Spleen (tissue), 7 donors: Measurements from ENCODE around the gene BAK1.

Experiments
- CTCF ChIP-seq, 11 experiments: fragments of 200-600 bp in 7 of 11; fragments of 450-650 bp in 4 of 11; sonication (generic) in 4 of 11; IDR thresholded peaks in 8 of 11; conservative IDR thresholded peaks in 3 of 11; 1 replicate in 7 of 11; 2 replicates in 4 of 11; pipeline versions ENCODE4 v1.4.0 to v1.8.0; 2016 to 2021; ENCODE audit warnings: antibody characterized with exemption in 11 of 11, inconsistent platforms in 4 of 11, mild to moderate bottlenecking in 1 of 11
- POLR2A ChIP-seq, 3 donors: fragments of 450-650 bp; IDR thresholded peaks; one replicate each; pipeline ENCODE4 v1.5.1; 2017; ENCODE audit warnings: antibody characterized with exemption in 3 of 3, mild to moderate bottlenecking in 1 of 3
- POLR2AphosphoS5 ChIP-seq, 3 donors: sonication (generic); formaldehyde crosslinking; IDR thresholded peaks; one replicate each; pipeline ENCODE4 v1.5.1; 2017; ENCODE audit warnings: antibody characterized with exemption in 3 of 3
- donor health status: DM: no; HTN: no; CAD: no; lungs with moderate emphysema.
- donor health status: DM: no; HTN: no; CAD: no.
- donor health status: DM: no; HTN: no; CAD: no.

- TF ChIP-seq CTCF (IDR thresholded peaks at IDR 0.05 in 8 of 11, conservative IDR thresholded peaks at IDR 0.05 in 3 of 11) (no peak), POLR2AphosphoS5 (IDR thresholded peaks at IDR 0.05) (no peak), POLR2A (IDR thresholded peaks at IDR 0.05) (no peak)
Measured at GRCh38 chr6:33606642-33607041, 26.6 kb upstream of the BAK1 start.
